A673 (cell line): ENCODE measurements around the gene ATP10B.

Experiments used
- EZH2 ChIP-seq: fragments of 200-600 bp; sonication (generic); IDR thresholded peaks from 2 replicates; pipeline ENCODE4 v1.6.1; 2017; ENCODE audit warnings: borderline replicate concordance, low read depth, mild to moderate bottlenecking, mixed read lengths, antibody characterized with exemption, low read length; ENCODE audit not compliant: poor library complexity, severe bottlenecking
- TF ChIP-seq, protein P1 (sequence below): fragments of 300-800, 200-600 bp; sonication (generic); conservative IDR thresholded peaks from 2 replicates; pipeline ENCODE4 v1.5.1; 2017; ENCODE audit warnings: low read depth, mild to moderate bottlenecking, antibody characterized with exemption, low read length, moderate library complexity, mixed read lengths

DNA sequence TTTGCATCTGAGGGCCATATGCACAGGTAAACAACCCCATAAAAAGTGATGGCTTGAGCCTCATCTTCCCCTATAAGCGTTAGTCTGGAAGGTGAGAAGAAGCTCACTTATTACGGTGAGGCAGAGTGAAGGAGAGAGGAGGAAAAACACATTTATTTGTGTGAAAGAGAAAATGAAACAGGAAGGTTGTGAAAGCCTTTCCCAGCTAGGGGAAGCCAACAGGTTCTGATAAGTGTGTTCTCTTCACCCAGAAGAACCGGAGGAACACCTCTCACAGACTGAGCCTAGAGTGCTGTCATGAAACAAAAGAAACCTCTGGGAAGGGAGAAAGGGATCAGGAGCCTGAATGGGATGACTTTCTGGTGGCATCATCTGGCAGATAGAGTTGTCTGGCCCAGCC lies 237.9 kb downstream of the ATP10B start:
- TF ChIP-seq, protein P1, sequence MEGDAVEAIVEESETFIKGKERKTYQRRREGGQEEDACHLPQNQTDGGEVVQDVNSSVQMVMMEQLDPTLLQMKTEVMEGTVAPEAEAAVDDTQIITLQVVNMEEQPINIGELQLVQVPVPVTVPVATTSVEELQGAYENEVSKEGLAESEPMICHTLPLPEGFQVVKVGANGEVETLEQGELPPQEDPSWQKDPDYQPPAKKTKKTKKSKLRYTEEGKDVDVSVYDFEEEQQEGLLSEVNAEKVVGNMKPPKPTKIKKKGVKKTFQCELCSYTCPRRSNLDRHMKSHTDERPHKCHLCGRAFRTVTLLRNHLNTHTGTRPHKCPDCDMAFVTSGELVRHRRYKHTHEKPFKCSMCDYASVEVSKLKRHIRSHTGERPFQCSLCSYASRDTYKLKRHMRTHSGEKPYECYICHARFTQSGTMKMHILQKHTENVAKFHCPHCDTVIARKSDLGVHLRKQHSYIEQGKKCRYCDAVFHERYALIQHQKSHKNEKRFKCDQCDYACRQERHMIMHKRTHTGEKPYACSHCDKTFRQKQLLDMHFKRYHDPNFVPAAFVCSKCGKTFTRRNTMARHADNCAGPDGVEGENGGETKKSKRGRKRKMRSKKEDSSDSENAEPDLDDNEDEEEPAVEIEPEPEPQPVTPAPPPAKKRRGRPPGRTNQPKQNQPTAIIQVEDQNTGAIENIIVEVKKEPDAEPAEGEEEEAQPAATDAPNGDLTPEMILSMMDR = no peak
- TF ChIP-seq EZH2 = no peak
